ENCODE data around the gene ST6GALNAC3.

ST6GALNAC3 gene

DNA sequence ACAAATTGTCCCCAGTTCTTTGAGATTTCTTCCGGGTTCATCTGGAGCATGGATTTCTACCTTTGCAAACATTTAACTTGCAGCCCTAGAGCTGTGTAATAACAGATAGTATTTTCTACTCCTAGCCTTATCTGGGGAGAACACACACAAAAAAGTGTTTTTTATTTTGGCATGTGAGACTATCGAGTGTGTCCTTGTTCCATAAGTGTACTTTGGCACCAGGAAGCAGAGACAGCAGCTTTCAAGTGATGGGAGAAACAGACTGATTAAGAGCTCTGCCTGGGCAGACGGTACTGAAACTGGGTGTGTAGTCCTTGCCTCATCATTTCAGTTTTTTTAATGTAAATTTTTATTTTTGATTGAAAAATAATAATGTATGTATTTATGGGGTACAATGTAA, 297.4 kb downstream of the ST6GALNAC3 start:
- DNase-seq: no peak

DNA sequence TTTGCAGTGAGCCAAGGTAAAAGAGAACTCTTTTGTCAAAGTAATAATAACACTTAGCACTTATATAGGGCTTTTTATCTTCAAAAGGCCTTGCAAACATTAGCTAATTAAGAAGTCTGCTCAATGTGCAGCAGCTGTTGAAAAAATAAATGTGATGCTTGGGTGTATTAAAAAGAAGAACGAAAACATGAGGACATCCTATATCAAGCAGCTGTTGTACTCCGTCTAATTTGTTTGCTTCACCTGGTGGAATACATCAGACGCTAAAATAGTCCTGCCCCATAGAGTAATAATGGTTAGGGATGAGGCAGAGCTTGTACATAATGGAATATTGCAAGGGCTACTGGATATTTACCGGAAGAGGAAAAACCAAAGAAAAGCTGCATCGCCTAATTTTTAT, 299.5 kb downstream of the ST6GALNAC3 start:
- no peak for DNase-seq

DNA sequence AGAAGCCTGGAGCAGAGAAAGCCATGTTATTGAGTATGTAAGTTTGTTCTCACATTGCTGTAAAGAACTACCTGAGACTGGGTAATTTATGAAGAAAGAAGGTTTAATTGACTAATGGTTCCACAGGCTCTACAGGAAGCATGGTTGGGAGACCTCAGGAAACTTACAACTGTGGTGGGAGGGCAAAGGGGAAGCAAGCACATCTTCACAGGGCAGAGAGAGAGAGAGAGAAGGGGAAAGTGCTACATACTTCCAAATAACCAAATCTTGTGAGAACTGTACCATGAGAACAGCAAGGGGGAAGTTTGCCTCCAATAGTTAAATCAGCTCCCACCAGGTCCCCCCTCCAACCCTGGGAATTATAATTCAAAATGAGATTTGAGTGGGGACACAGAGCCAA, 302.7 kb downstream of the ST6GALNAC3 start:
- no peak for DNase-seq

DNA sequence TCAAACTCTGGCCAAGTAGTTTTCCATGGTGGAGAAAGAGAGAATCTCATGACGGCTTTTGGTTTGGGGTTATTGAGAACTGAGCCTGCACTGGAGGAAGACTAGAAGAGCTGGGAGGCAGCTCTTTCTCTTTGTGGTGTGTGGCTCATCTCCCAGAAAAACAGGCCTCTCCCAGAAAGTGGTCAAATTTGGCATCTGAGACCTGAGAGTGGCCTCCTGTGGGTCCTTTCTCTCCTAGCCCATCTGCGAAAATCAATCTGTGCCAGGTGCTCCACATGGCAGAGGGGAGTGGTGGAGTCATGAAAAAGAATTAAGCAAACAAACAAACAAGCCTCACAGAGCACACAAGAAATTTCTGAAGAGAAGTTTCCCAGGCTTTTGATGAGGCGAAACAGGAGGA, 305.0 kb downstream of the ST6GALNAC3 start:
- no peak for DNase-seq

DNA sequence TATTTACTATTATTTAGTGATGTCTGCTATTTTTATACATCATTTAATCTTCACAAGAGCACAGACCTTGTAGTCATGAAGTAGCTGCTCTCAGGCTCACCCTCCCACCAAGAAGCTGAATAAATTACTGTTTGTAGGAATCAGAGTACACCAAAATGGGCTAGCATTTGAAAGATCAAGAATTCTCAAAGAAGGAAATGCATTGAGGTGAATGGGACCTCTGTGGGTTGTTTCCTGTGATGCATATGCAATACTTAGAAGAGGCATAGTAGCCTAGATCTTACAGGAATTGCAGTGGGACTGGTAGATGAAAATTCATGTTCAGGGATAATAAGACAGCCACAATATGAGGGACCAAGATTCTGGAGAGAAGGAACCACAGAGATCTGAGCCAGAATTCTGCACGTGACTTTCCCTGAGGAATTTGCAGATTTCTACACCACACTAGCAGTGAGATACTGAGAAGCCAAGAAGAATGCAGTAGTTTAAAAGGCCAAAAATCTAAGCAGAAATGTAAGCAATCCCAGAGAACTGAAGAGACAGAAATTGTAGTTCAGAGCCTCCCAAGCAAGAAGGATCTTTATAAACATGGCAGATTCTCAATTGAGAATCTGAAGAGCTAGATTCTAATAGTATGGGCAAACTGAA, 307.0 kb downstream of the ST6GALNAC3 start:
- no peak for DNase-seq

DNA sequence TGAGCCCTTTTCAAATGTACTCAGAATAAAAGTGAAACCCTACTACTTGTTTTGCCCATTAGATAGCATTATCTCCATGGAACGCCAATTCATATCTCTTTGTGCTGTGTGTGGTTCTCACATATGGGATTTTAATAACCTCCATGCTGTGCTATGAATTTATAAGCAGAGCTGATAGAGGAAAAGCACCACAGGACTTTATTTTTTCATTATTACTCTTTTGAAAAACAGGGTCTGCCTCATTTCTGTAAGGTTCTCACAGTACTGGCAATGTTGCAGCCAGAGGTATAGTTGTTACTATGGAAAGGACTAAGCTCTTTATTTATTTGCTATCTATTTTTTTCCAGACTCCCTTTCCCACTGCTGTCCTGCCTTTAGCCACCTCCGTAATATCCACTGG, 313.7 kb downstream of the ST6GALNAC3 start:
- DNase-seq: no peak

DNA sequence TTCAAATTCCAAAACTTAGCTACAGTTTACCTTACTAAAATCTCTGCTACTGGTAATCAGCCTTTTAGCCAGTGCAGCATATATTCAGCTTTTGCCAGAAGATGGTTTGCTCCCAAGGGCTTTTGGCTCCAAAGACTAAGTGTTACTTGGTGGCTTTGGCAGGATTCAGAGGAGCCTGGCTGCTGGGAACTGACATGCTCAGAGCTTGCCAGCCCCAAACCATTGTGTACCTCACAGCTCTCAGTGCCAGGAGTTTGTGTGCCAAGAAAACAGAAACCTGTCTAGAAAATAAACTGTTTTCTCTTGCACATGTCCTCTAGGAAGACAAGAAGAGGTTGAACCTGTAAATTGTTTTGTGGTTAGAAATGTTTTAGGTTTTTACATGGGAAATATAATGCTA, 315.9 kb downstream of the ST6GALNAC3 start:
- peak; percentile 77 for DNase-seq

DNA sequence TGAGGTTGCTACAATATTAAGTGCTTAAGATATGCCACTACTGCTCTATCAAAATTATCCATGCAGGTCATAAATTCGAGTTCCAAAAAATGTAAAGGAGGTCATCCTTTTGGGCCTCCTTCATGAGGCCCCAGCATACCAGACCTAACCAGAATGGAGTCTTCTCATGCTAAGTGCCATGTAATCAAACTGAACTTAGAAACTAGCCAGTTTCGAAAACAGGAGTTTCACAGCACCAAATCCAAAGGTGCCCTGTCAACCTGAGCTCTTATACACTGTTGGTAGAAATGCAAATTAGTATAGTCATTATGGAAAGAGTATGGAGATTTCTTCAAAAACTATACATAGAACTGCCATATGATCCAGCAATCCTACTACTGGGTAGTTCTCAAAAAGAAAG, 320.5 kb downstream of the ST6GALNAC3 start:
- no peak for DNase-seq

DNA sequence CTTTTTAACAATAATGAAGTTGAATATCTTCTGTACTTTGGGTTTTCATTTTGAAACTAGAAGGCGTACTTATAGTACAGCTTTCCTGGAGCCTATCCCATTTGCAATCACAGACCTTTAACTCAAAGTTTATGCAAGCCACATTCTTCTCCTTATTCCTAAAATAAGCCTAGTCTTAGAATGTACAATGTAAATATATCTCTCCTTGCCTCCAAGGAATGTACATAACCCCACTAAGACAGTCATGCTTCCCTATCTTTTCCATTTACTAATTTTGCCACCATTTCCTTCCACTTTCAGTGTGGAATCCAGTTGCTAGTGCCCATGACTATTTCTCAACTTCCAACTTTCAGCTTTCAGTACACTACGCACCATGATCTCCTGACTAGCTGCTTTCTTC, 327.6 kb downstream of the ST6GALNAC3 start:
- no peak for DNase-seq

DNA sequence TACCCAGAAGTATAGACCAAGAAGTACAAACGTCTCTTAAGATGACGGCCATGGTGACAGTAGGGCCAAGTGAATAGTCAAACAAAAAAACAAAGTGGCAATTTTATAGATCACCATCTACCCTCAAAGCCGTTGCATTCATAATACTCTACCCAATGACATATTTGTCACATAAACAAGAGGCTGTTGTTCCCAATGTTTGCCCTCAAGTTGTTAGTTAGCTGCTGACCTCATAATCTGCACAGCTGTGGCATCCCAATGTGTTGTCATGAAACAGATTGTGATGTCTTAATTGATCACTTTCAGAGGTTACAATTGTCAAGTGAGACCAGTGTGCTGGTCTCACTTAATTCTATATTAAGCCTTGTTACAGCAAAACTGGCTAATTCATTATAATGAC, 333.8 kb downstream of the ST6GALNAC3 start:
- peak; percentile 19 for DNase-seq

DNA sequence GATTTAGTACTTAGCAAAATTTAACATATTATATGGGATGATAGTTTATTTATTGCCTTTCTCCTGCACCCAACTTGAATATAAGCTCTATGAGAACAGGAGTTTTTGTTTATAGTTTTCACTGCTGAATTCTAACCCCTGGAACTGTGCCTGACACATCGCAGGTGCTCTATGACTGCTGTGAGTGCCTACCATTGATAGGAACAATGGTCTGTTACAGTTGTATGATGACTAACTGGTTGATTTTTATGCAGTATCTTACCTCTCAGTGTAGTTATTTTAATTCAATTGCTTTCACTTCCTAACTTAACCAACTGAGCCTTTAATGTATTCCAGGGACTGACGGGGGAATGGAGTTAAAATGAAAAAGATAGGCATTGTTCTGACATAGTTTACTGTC, 336.0 kb downstream of the ST6GALNAC3 start:
- DNase-seq: no peak

DNA sequence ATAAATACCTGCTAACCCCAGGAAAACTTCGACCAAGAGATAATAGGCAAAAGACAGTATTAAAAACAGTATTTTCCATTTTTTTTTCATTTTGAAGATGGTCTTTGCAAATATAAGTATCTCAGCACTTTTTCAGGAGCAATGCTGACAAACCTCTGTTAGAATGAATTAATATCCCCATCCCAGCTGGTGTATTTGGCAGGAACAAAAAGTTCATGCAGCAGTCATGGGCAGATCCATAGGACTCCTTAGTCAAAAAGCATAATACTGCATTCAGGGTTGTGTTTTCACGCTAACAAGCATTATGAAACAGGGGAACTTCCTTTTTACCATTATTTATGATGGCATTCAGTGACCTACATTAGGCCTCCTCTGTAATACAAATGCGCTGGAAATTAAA, 344.0 kb downstream of the ST6GALNAC3 start:
- DNase-seq: no peak

DNA sequence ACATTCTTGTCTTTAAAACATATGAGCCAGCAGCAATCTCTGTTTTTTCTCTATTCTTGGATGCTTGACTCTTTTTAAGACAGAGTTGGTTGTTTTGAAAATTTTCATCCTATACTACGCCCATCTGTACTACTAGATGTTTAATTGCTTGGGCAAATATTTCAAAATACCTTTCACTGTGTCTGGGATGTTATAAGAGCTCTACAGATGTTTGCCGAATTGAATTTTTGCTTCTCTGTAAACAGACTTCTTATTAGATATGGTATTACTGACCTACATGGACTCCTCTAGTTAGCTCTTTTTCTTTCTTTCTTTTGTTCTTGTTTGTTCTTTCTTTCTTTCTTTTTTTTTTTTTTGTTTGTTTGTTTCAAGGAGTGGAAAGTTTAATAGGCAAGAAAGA, 345.1 kb downstream of the ST6GALNAC3 start:
- DNase-seq: no peak

DNA sequence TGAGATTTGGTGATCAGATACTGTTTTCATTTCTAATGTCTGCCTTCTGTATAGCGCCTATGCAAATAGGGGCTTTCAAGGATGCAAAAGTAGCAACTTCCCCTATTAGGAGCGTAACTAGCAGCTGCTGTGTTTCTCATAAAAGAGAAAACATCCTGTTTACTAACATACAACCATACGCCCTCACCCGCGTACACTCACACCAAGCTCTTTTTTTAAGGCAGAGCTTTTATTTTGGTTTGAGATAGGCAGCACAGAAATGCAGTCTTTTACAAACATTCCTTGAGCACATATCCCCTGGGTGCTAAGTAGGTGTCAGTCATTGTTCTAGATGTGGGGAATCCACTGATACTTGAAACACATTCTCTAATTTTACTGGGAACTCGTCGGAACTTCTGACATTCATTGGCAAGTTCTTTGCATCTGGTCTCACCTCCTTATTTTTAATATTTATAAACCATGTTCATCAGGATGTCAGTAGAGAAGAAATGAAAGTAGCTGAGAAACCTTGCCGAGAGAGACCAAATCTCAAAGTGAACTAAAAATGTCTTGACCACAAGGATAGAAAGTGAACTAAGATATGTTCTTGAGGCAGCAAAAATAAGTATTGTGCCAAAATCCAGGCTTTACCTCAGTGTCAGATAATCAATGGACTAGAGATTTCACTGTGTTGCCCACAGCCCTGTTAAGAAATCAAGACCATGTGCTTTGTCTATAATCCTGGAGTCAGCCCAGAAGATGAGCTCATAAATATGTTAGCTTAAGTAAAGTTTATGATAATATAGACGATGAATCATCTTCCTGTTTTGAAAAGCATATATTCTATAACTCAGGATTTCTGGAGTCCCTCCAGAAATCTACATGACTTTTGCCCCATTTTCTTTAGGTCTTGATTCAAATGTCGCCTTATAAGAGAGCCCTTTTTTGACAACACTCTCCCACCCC, 350.9 kb downstream of the ST6GALNAC3 start:
- DNase-seq: no peak

DNA sequence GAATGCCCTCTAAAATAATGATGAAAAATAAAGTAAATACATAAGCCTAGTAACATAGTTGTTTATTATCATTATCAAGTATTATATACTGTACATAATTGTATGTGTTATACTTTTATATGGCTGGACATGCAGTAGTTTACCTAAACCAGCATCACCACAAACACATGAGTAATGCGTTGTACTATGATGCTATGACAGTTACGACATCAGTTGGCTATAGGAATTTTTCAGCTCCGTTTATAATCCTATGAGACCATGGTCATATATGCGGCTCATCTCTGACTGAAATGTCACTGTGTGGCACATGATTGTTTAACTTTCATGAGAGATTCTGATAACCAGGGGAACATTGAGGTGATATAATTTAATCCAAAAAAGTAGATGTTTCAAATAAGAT, 352.1 kb downstream of the ST6GALNAC3 start:
- DNase-seq: no peak

DNA sequence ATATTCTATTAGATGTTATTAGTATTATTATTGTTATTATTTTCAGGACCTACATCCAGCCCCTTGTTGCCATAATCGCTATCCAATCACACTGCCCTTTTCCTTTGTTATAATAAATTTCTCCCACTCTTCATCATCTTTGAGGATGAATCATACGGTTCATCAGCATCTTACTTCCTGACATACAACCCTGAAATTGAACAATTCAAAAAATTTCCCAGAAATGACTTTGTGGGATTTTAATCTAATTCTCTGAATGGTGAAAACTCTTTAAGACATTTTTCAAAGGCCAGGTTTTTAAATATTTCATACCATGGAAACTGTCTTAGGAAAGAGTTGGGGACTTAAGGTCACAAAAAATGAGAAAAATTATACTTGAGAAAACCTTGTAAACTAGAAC, 353.5 kb downstream of the ST6GALNAC3 start:
- DNase-seq: no peak

DNA sequence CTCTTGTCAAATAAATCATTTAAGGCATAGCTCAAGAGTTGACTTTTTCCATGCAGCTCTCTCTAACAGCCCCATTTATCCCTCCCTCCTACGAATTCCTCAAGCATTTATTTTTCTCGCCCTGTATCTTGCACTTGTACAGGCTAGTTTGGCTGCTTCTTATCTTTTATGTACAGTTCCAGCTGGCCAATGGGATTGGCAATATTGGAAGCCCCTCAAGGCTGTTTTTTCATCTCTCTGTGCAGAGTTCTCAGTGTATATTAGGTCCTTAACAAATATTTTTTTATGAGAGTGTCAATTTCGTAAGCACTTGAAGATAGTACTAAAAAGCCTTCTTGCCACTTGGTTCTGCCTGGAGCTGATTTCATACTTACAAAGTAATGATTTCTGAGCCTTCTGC, 356.0 kb downstream of the ST6GALNAC3 start:
- no peak for DNase-seq

DNA sequence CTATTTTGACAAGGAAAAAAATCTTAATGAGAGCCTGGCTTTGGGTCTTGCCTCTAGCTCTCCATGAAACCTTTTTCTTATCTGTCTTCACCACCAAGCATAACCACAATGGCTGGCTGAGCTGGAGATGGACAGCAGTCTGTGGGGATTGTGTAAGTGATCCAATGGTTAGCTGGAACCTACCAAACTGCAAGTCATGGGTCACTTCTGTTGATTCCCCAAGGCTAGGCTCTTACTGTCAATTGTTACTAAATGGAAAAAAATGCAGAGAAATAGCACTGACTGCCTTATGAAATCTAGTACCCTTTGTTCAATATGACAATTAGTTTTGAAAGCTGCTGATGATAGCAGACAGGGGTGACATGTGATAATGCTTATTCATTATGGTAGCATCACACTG, 359.0 kb downstream of the ST6GALNAC3 start:
- DNase-seq: no peak

DNA sequence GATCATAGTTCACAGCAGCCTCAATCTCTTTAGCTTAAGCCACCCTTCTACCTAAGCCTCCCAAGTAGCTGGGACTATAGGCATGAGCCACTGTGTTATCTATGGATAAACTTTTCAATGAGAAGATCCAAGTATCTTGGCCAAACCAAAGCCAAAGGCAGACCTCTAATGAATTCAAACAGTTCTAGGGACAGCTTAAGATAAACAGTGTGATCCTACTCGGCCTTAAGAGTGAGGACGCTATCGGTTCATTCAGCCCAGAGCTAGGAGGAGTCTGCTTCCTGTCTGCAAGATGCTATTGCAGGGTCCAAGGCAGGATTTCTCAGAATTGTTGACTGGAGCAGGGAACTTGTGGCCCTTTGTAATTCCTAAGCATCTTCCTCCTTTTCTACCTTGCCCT, 368.7 kb downstream of the ST6GALNAC3 start:
- DNase-seq: no peak

DNA sequence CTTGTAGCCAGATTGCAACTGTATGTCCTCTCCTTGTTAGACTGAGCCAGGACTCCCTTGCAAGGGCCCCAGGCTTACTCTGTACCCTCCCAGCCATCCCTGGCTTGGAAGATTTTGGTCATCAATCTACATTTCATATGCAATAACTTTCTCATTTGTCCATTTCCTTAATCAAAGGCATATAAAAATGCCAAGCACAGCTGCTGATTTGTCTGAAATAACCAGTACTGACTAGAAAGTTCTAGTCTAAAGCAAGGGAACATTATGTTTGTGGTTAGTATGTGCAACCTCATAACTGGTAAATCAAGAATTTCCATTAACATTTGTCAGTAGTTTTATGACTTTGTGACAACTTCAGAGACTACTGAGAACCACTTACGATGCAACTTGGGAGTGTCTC, 370.2 kb downstream of the ST6GALNAC3 start:
- no peak for DNase-seq

DNA sequence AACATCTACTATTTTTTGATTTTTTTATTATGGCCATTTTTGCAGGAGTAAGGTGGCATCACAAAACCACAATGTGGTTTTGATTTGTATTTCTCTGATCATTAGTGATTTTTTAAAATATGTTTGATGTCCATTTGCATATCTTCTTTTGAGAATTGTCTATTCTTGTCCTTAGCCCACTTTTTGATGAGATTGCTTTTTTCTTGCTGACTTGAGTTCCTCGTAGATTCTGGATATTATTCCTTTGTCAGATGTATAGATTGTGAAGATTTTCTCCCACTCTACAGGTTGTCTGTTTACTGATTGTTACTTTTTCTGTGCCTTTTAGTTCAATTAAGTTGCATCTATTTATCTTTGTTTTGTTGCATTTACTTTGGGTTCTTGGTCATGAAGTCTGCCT, 375.7 kb downstream of the ST6GALNAC3 start:
- no peak for DNase-seq

DNA sequence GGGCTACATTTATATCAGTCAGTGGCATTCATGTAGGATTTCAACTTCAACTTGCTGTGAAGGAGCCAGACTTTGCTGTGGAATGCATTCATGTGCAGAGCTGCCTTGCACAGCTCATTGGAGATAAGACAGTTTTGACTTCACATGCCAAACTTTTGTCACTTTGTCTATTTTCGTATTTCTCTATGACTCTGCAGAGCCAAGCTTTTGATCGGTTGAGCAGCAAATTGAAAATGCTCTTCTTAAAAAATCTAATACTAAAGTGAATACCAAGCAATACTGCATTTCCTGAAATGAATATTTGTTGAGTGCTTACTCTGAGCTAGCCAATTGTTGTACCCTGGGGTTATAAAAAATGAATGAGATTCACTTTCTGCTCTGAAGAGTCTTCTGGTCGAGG, 388.7 kb downstream of the ST6GALNAC3 start:
- DNase-seq: no peak

DNA sequence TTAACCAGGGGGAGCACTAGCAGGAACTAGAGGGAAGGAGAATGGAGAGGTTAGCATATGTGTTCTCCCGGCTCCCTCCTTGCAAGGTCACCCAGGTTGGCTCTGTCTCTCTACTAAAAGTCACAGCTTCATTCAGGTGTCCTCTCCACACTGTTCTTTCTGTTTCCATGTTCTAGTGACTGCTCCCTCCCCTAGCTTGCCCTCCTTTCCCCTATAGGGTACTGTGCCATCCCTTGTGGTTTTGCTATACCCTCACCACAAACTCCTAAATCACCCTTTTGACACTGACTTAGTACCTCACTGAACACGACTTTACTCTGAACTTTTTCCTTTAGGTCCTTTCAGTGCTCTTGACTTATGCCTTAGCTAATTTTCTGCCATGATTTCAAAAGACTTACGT, 389.3 kb downstream of the ST6GALNAC3 start:
- no peak for DNase-seq

DNA sequence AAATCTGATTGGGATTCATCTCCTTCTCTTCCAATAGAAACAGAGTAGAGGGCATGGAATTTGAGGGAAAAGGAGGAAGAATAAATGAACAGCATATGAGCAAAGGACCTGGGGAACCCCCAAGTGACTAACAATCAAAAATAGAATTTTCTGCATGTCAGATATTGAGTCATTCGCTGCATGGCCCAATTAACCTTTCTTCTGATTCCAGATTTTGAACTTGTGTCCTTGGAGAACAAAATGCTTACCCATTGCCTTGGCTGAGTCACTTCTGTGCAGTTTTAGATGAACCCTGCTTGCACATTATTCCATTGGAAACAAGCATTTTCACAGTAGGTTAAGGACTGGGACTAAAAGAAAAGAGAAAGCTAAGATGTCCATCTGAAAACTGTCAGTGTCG, 390.5 kb downstream of the ST6GALNAC3 start:
- no peak for DNase-seq

DNA sequence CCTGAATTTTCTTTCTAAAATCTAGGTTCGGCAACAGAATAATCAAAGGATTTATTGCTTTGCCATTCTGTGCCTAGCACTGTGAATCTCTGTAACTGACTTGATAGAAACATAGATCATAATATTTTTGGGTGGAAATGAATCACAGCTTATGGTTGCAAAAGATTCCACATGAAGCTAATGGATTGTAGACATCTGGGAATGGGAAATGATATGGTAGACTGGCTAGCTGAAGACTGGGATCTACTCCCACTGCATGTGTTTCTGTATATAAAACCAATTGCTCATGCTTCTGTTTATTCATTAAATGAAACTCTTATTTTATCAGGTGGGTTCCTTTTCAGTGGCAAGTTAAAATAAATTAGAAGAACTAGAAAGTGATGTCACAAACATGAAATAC, 395.6 kb downstream of the ST6GALNAC3 start:
- DNase-seq: no peak

Data from midbrain (tissue), 1 donor.